Ishikawa (cell line): ENCODE data around the gene C12orf50.

Experiments
- EP300 ChIP-seq: IDR thresholded peaks from 2 replicates; pipeline ENCODE4 v1.6.1; 2012; ENCODE audit warnings: borderline replicate concordance
- FOXM1 ChIP-seq: IDR thresholded peaks from 2 replicates; pipeline ENCODE4 v1.6.1; 2012; ENCODE audit warnings: low read depth, borderline replicate concordance
- MAX ChIP-seq: IDR thresholded peaks from 2 replicates; pipeline ENCODE4 v1.6.1; 2012
- TCF12 ChIP-seq: IDR thresholded peaks from 2 replicates; pipeline ENCODE4 v1.6.1; 2012; ENCODE audit warnings: low read depth

GRCh38 chr12:88062474-88062873, 33.3 kb upstream of the C12orf50 start:
- TF ChIP-seq EP300, result no peak
- no peak for TF ChIP-seq TCF12
- TF ChIP-seq FOXM1, result no peak
- TF ChIP-seq MAX, result no peak
